CD4-positive, CD25-positive, alpha-beta regulatory T cell (primary cell): ENCODE measurements around the gene FASLG. TPM values are rescaled to one million over a fixed set of nuclear protein-coding genes. Genes with fewer than 3 reads are reported as not detected.
A peak's percentile ranks its signal among the peaks of the same experiment; 100 is the strongest.

Source experiments
- ATAC-seq, 2 donors: fragments of 150-1000 bp; cut with Tn5 transposase; one replicate each; pipeline ENCODE4 v1.10.0; 2021; ENCODE audit warnings: low read depth in 2 of 2, moderate number of reproducible peaks in 2 of 2, moderate library complexity in 1 of 2
- DNase-seq, 3 donors: peaks; one replicate each; pipeline versions ENCODE4 v3.0.0 to v3.0.0-alpha.2; 2012 to 2022; ENCODE audit warnings: mixed read lengths in 1 of 3
- H3K27ac ChIP-seq: one replicate; pipeline ENCODE4 v1.7.0; 2013; ENCODE audit warnings: mild to moderate bottlenecking, low read length; ENCODE audit not compliant: insufficient read depth, poor library complexity, severe bottlenecking
- H3K27me3 ChIP-seq: one replicate; pipeline ENCODE4 v1.7.0; 2013; ENCODE audit warnings: low read length; ENCODE audit not compliant: control insufficient read depth, insufficient read depth
- H3K36me3 ChIP-seq: one replicate; pipeline ENCODE4 v1.7.0; 2013; ENCODE audit warnings: mild to moderate bottlenecking, low read length, moderate library complexity; ENCODE audit not compliant: control insufficient read depth, insufficient read depth
- H3K4me1 ChIP-seq: 2 replicates; pipeline ENCODE4 v1.7.0; 2013; ENCODE audit warnings: mild to moderate bottlenecking, low read length; ENCODE audit not compliant: insufficient read depth, control insufficient read depth, poor library complexity, severe bottlenecking
- H3K4me3 ChIP-seq: one replicate; pipeline ENCODE4 v1.7.0; 2013; ENCODE audit warnings: low read depth, mild to moderate bottlenecking, low read length, moderate library complexity
- H3K9me3 ChIP-seq, 2 experiments: 1 replicate in 1 of 2; 2 replicates in 1 of 2; pipeline ENCODE4 v1.7.0; 2013; ENCODE audit warnings: low read length in 2 of 2, mild to moderate bottlenecking in 1 of 2, moderate library complexity in 1 of 2; ENCODE audit not compliant: control insufficient read depth in 2 of 2
- H3K27ac Mint-ChIP-seq, 3 donors: one replicate each; pipeline ENCODE4 v1.8.0; 2020 to 2022; ENCODE audit warnings: mild to moderate bottlenecking in 3 of 3, mixed read lengths in 3 of 3, moderate library complexity in 2 of 3
- H3K27me3 Mint-ChIP-seq: one replicate; pipeline ENCODE4 v1.8.0; 2022; ENCODE audit warnings: mild to moderate bottlenecking, mixed read lengths
- H3K36me3 Mint-ChIP-seq: one replicate; pipeline ENCODE4 v1.8.0; 2020; ENCODE audit warnings: mixed read lengths
- H3K4me1 Mint-ChIP-seq, 4 donors: one replicate each; pipeline ENCODE4 v1.8.0; 2020 to 2022; ENCODE audit warnings: mixed read lengths in 4 of 4, mild to moderate bottlenecking in 1 of 4
- H3K4me3 Mint-ChIP-seq, 4 donors: one replicate each; pipeline ENCODE4 v1.8.0; 2020 to 2022; ENCODE audit warnings: mild to moderate bottlenecking in 4 of 4, mixed read lengths in 4 of 4, moderate library complexity in 3 of 4
- H3K9me3 Mint-ChIP-seq, 7 donors: one replicate each; pipeline ENCODE4 v1.8.0; 2020 to 2022; ENCODE audit warnings: mixed read lengths in 7 of 7, mild to moderate bottlenecking in 3 of 7, moderate library complexity in 2 of 7
- polyA plus RNA-seq, 4 donors: library from polyadenylated mRNA; unstranded; fragments of 300-500 nt; fragmentation: Illumina TruSeq; gene quantifications; one replicate each; pipeline ENCODE4 v1.2.3, GENCODE V29; 2021
- total RNA-seq: library from RNA; stranded (reverse); gene quantifications from one replicate; pipeline ENCODE4 v1.2.3, GENCODE V29; 2022

Gene FASLG
- total and polyA plus RNA-seq, 5 donors from 2014 or later = 0.45 to 0.81 TPM; not detected in 3

GRCh38 chr1:172637522-172637921 is 21.4 kb upstream of the FASLG start:
- Histone ChIP-seq H3K36me3 (no peaks in the 10 kb centered on the region), H3K27me3 (no peaks in the 10 kb centered on the region), H3K4me1 (peaks cover 36% of the 10 kb centered on the region), H3K27ac (no peak overlapping the region), H3K9me3 (no peaks in the 10 kb centered on the region), H3K4me3 (no peak overlapping the region)
- Mint-ChIP-seq H3K27ac (peak overlapping the region in 1 of 3 donors; percentile 51), H3K9me3 (no peaks in the 10 kb centered on the region), H3K27me3 (peaks cover 4% of the 10 kb centered on the region), H3K36me3 (no peaks in the 10 kb centered on the region), H3K4me3 (peak overlapping the region in 2 of 4 donors; percentile 15 to 23), H3K4me1 (peaks cover 13 to 58% (median 44%) of the 10 kb centered on the region in 4 donors)
- DNase-seq = no peak
- ATAC-seq = no peak

GRCh38 chr1:172638249-172638648 is 20.7 kb upstream of the FASLG start:
- no peaks in the 10 kb centered on the region for H3K36me3 ChIP-seq
- no peaks in the 10 kb centered on the region for H3K9me3 ChIP-seq
- peaks cover 43% of the 10 kb centered on the region for H3K4me1 ChIP-seq
- H3K4me3 Mint-ChIP-seq = peak overlapping the region in 3 of 4 donors; percentile 70 to 79 (median 70)
- H3K27me3 ChIP-seq = no peaks in the 10 kb centered on the region
- H3K27me3 Mint-ChIP-seq = peaks cover 4% of the 10 kb centered on the region
- no peak overlapping the region for H3K27ac ChIP-seq
- DNase-seq (no peak), ATAC-seq (no peak)
- peak overlapping the region; percentile 80 to 94 (median 85) for H3K27ac Mint-ChIP-seq
- peak overlapping the region; percentile 51 for H3K4me3 ChIP-seq
- peaks cover 13 to 65% (median 47%) of the 10 kb centered on the region in 4 donors for H3K4me1 Mint-ChIP-seq
- no peaks in the 10 kb centered on the region for H3K36me3 Mint-ChIP-seq
- no peaks in the 10 kb centered on the region for H3K9me3 Mint-ChIP-seq

GRCh38 chr1:172638885-172639831 is 19.7 kb upstream of the FASLG start:
- peak overlapping the region; percentile 80 to 94 (median 85) for H3K27ac Mint-ChIP-seq
- H3K36me3 Mint-ChIP-seq = no peaks in the 10 kb centered on the region
- ATAC-seq = peak; percentile 83 to 90
- no peaks in the 10 kb centered on the region for H3K9me3 Mint-ChIP-seq
- Histone ChIP-seq H3K27ac (peak overlapping the region; percentile 44), H3K9me3 (no peaks in the 10 kb centered on the region), H3K27me3 (no peaks in the 10 kb centered on the region), H3K4me3 (peak overlapping the region; percentile 51), H3K36me3 (no peaks in the 10 kb centered on the region), H3K4me1 (peaks cover 52% of the 10 kb centered on the region)
- H3K27me3 Mint-ChIP-seq = no peaks in the 10 kb centered on the region
- peak overlapping the region; percentile 63 to 79 (median 70) for H3K4me3 Mint-ChIP-seq
- peak; percentile 16 to 87 (median 73) for DNase-seq
- peaks cover 17 to 74% (median 54%) of the 10 kb centered on the region in 4 donors for H3K4me1 Mint-ChIP-seq

- Histone ChIP-seq H3K9me3 (no peaks in the 10 kb centered on the region), H3K4me1 (peaks cover 54% of the 10 kb centered on the region), H3K36me3 (no peaks in the 10 kb centered on the region), H3K27ac (no peak overlapping the region), H3K27me3 (no peaks in the 10 kb centered on the region), H3K4me3 (peak overlapping the region; percentile 51)
- Mint-ChIP-seq H3K27ac (peak overlapping the region; percentile 80 to 94 (median 85)), H3K4me1 (peaks cover 22 to 82% (median 61%) of the 10 kb centered on the region in 4 donors), H3K27me3 (no peaks in the 10 kb centered on the region), H3K9me3 (no peaks in the 10 kb centered on the region), H3K36me3 (no peaks in the 10 kb centered on the region), H3K4me3 (peak overlapping the region in 3 of 4 donors; percentile 2 to 79 (median 24))
- DNase-seq = no peak
- no peak for ATAC-seq
Observed at GRCh38 chr1:172640111-172640510, 18.8 kb upstream of the FASLG start.

- Histone ChIP-seq H3K27ac (no peak overlapping the region), H3K27me3 (no peaks in the 10 kb centered on the region), H3K36me3 (no peaks in the 10 kb centered on the region), H3K4me1 (peaks cover 54% of the 10 kb centered on the region), H3K4me3 (no peak overlapping the region), H3K9me3 (no peaks in the 10 kb centered on the region)
- no peak overlapping the region for H3K4me3 Mint-ChIP-seq
- peak overlapping the region; percentile 5 to 80 (median 38) for H3K27ac Mint-ChIP-seq
- H3K9me3 Mint-ChIP-seq = no peaks in the 10 kb centered on the region
- no peaks in the 10 kb centered on the region for H3K27me3 Mint-ChIP-seq
- ATAC-seq (no peak), DNase-seq (no peak)
- H3K4me1 Mint-ChIP-seq = peaks cover 27 to 92% (median 66%) of the 10 kb centered on the region in 4 donors
- H3K36me3 Mint-ChIP-seq = no peaks in the 10 kb centered on the region
Observed at GRCh38 chr1:172641492-172641891, 17.4 kb upstream of the FASLG start.

- H3K9me3 ChIP-seq = no peaks in the 10 kb centered on the region
- Mint-ChIP-seq H3K9me3 (no peaks in the 10 kb centered on the region), H3K36me3 (no peaks in the 10 kb centered on the region), H3K4me3 (peak overlapping the region; percentile 19 to 73 (median 38)), H3K4me1 (peaks cover 29 to 94% (median 67%) of the 10 kb centered on the region in 4 donors), H3K27me3 (no peaks in the 10 kb centered on the region), H3K27ac (peak overlapping the region in 2 of 3 donors; percentile 45 to 94)
- no peaks in the 10 kb centered on the region for H3K36me3 ChIP-seq
- no peak for DNase-seq
- ATAC-seq = no peak
- H3K4me3 ChIP-seq = peak overlapping the region; percentile 30
- no peak overlapping the region for H3K27ac ChIP-seq
- H3K27me3 ChIP-seq = no peaks in the 10 kb centered on the region
- peaks cover 55% of the 10 kb centered on the region for H3K4me1 ChIP-seq
Observed at GRCh38 chr1:172642970-172643369, 15.9 kb upstream of the FASLG start.

- DNase-seq (no peak), ATAC-seq (no peak)
- Mint-ChIP-seq H3K27me3 (no peaks in the 10 kb centered on the region), H3K9me3 (peaks cover 0 to 1% (median 0%) of the 10 kb centered on the region in 7 donors), H3K36me3 (no peaks in the 10 kb centered on the region), H3K4me3 (peak overlapping the region in 2 of 4 donors; percentile 19 to 37), H3K4me1 (peaks cover 16 to 57% (median 44%) of the 10 kb centered on the region in 4 donors), H3K27ac (peak overlapping the region in 1 of 3 donors; percentile 77)
- H3K4me1 ChIP-seq = peaks cover 29% of the 10 kb centered on the region
- H3K9me3 ChIP-seq = no peaks in the 10 kb centered on the region
- no peak overlapping the region for H3K27ac ChIP-seq
- no peaks in the 10 kb centered on the region for H3K27me3 ChIP-seq
- H3K36me3 ChIP-seq = no peaks in the 10 kb centered on the region
- H3K4me3 ChIP-seq = peak overlapping the region; percentile 5
Observed at GRCh38 chr1:172646653-172647052, 12.2 kb upstream of the FASLG start.
